ENCODE data around the gene CEACAM16.
"Not testable (repeated sequence)": the region's sequence is repeated elsewhere in the genome, so short reads cannot be mapped to it uniquely, and the experiment has no call there.

CEACAM16 gene

DNA sequence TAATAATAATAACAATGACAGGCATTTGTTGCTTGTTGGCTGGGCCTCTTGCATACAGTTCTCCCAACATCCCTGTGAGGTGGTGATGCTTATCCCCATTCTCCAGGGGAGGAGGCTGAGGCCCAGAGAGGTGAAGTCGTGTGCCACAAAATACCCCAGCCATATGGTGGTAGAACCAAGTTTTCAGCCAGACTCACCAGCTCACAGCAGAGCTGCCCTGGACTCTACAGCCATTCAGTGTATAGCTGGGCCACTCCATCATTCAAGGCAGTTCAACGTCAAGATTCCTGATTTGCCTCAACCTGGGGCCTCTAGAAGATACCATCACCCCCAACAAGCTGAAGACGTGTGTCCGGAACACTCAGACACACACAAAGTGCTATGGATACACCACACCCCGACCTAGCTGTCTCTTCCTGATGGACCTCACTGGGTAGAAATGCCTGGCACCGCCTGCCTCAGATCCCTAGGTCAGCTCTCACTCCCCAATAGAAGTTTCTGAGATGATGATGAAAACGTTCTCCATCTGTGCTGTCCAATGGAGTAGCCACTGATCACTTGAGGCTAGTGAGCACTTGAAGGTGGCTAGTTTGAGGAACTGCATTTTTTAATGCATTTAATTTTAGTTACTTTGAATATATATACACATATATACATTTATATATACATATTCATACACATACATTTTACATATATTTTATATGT is 31.9 kb upstream of the CEACAM16 start:
- no peak for DNase-seq (ENCODE audit: low read depth)
- TF ChIP-seq, protein P1, sequence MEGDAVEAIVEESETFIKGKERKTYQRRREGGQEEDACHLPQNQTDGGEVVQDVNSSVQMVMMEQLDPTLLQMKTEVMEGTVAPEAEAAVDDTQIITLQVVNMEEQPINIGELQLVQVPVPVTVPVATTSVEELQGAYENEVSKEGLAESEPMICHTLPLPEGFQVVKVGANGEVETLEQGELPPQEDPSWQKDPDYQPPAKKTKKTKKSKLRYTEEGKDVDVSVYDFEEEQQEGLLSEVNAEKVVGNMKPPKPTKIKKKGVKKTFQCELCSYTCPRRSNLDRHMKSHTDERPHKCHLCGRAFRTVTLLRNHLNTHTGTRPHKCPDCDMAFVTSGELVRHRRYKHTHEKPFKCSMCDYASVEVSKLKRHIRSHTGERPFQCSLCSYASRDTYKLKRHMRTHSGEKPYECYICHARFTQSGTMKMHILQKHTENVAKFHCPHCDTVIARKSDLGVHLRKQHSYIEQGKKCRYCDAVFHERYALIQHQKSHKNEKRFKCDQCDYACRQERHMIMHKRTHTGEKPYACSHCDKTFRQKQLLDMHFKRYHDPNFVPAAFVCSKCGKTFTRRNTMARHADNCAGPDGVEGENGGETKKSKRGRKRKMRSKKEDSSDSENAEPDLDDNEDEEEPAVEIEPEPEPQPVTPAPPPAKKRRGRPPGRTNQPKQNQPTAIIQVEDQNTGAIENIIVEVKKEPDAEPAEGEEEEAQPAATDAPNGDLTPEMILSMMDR (conservative IDR thresholded peaks at IDR 0.05; ENCODE audit: low read depth, low read length) = no peak
- no peak overlapping the region for H3K4me3 ChIP-seq (ENCODE audit: low read depth, low read length)

DNA sequence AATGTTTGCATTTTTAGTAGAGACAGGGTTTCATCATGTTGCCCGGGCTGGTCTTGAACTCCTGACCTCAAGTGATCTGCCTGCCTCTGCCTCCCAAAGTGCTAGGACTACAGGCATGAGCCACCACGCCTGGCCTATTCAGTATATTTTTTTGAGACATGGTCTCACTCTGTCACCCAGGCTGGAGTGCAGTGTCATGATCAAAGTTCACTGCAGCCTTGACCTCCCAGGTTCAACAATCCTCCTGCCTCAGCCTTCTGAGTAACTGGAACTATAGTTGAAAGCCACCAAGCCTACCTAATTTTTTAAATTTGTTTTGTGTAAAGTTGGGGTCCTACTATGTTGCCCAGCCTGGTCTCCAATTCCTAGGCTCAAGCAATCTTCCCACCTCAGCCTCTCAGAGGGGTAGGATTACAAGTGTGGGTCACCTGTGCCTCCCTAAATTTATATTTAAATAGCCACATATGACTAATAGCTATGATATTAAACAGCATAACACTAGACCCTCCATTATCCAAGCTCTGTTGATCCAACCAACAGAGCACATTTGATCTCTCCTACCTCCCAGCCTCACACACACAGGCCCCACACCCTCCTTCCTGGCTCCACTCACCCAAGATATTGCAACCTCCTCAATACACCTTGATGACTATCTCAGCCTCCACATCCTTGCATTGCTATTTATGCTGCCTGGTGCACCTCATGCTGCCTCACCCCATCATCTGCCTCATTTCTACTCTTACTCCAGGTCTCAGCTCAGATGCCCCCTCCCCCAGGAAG is 29.8 kb upstream of the CEACAM16 start:
- no peak for DNase-seq (ENCODE audit: low read depth)
- TF ChIP-seq, protein P1 (conservative IDR thresholded peaks at IDR 0.05; ENCODE audit: low read depth, low read length) = no peak
- no peak overlapping the region for H3K4me3 ChIP-seq (ENCODE audit: low read depth, low read length)

DNA sequence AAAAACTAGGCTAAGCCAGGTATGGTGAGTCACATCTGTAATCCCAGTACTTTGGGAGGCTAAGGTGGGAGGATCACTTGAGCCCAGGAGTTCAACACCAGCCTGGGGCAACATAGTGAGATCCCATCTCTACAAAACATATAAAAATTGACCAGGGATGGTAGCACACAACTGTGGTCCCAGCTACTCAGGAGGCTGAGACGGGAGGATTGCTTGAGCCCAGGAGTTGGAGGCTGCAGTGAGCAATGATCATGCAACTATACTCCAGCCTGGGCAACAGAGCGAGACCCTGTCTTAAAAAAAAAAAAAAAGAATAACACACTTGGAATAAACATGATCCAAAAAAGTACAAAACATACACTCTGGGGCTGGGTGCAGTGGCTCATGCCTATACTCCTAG is 28.9 kb upstream of the CEACAM16 start:
- not testable (repeated sequence) for DNase-seq (ENCODE audit: low read depth); H3K4me3 ChIP-seq (ENCODE audit: low read depth, low read length)

DNA sequence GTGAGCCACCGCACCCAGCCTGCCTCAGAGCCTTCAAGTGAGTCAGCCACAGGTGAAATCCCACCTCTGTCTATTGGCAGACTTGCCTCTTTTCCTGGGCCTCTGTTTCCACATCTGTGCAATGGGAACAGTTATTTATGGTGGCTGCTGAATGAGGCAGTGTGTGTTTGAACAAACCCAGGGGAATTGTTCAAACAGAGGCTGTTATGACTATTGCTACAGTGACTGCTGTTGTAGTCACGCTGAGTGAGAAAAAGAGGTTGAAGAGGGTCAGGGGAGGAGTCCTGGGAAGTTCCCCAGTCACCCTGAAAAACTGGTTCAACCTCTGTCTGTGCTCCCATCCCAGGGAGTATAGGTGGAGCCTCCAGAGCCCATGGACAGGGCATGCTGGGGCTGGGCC is 27.6 kb upstream of the CEACAM16 start, which contains the start of gene CEACAM19:
CEACAM19 (plus strand) TSS at position 83 of the 400 bp plus-strand sequence. CDS start 450 bp downstream, outside the sequence.
- TF ChIP-seq, protein P1 (conservative IDR thresholded peaks at IDR 0.05; ENCODE audit: low read depth, low read length) = no peak
- DNase-seq (ENCODE audit: low read depth) = no peak
- no peak within 1 kb of the TSS for H3K4me3 ChIP-seq (ENCODE audit: low read depth, low read length)

DNA sequence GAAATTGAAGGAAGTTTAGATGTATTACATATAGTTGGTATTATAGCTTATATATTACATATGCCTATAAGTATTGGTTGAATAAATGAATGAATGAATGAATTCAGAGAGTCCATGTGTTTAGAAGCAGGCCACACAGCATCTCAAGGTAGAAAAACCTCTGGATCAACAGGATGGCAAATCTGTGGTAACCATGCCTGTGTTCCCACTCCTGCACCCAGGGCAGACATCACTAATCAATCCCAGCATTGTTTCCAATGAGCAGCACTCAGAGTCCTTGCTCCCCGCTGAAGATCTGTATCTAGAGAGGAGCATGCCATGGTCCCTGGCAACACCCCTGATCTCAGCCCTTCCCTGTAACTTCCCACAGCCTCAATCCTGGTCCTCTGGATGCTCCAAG is 26.7 kb upstream of the CEACAM16 start:
- no peak overlapping the region for H3K4me3 ChIP-seq (ENCODE audit: low read depth, low read length)
- no peak for DNase-seq (ENCODE audit: low read depth)
- TF ChIP-seq, protein P1 (conservative IDR thresholded peaks at IDR 0.05; ENCODE audit: low read depth, low read length) = no peak

DNA sequence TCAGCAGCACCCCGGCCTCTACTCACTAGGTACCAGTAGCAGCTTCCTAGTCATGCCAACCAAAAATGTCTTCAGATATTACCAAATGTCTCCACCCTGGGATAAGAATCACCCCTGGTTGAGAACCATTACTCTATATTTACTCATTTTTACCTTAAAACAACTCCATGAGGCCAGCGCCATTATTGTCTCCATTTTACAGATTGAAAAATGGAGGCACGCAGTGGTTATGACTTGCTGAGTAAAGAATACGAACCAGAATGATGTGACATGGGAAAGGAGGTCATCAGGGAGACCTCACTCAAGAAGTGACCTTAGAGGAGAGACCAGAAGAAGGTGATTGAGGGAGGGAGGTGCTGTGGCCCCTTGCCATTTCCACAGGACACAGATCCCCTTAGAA is 25.4 kb upstream of the CEACAM16 start:
- DNase-seq (ENCODE audit: low read depth) = no peak
- TF ChIP-seq, protein P1 (conservative IDR thresholded peaks at IDR 0.05; ENCODE audit: low read depth, low read length) = no peak

DNA sequence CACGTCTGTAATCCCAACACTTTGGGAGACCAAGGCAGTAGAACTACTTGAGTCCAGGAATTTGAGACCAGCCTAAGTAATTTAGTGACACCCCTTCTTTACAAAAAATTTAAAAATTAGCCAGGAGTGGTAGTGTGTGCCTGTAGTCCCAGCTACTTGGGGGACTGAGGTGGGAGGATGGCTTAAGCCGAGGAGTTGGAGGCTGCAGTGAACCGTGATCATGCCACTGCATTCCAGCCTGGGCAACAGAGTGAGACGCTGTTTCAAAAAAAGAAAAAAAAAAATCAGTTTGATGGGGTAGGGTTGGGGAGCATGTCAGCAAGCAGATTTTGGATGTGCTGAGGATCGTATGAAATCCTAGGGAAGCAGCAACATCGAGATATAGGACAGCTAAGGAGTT is 23.4 kb upstream of the CEACAM16 start:
- H3K4me3 ChIP-seq (ENCODE audit: low read depth, low read length) = no peak overlapping the region
- TF ChIP-seq, protein P1 (conservative IDR thresholded peaks at IDR 0.05; ENCODE audit: low read depth, low read length) = no peak
- DNase-seq (ENCODE audit: low read depth) = no peak

More for the DNA sequence above, 25.4 kb upstream of the CEACAM16 start:
- no peak overlapping the region for H3K4me3 ChIP-seq (ENCODE audit: low read depth, low read length)

Data from choroid plexus epithelial cell (primary cell).